Spleen (tissue), 11 donors: Measurements from ENCODE around the gene LOXL4. TPM values are rescaled to one million over a fixed set of nuclear protein-coding genes. Genes with fewer than 3 reads are reported as not detected.

Experiments used
- DNase-seq: peaks from one replicate; pipeline ENCODE4 v3.0.0-alpha.2; 2020
- H3K27ac ChIP-seq, 8 donors: fragments of 200-600 bp; sonication (generic) in 7 of 8; 1 replicate in 4 of 8; 2 replicates in 4 of 8; pipeline versions ENCODE4 v1.5.0 to v1.8.0; 2016 to 2021; ENCODE audit warnings: inconsistent platforms in 4 of 8, mild to moderate bottlenecking in 4 of 8, moderate library complexity in 1 of 8
- H3K27me3 ChIP-seq, 7 donors: fragments of 200-600 bp; sonication (generic) in 6 of 7; replicated peaks in 1 of 7; 1 replicate in 4 of 7; 2 replicates in 3 of 7; pipeline versions ENCODE4 v1.5.0 to v1.8.0; 2016 to 2021; ENCODE audit warnings: inconsistent platforms in 3 of 7, mild to moderate bottlenecking in 1 of 7
- H3K36me3 ChIP-seq, 6 donors: fragments of 200-600 bp; sonication (generic) in 5 of 6; 1 replicate in 4 of 6; 2 replicates in 2 of 6; pipeline versions ENCODE4 v1.5.0 to v1.8.0; 2016 to 2021; ENCODE audit warnings: inconsistent platforms in 2 of 6
- H3K4me1 ChIP-seq, 6 donors: fragments of 200-600 bp; sonication (generic) in 5 of 6; 1 replicate in 3 of 6; 2 replicates in 3 of 6; pipeline versions ENCODE4 v1.5.0 to v1.8.0; 2016 to 2021; ENCODE audit warnings: inconsistent platforms in 3 of 6
- H3K4me3 ChIP-seq, 8 donors: fragments of 200-600 bp; sonication (generic) in 7 of 8; 1 replicate in 4 of 8; 2 replicates in 4 of 8; pipeline versions ENCODE4 v1.5.0 to v1.8.0; 2016 to 2021; ENCODE audit warnings: inconsistent platforms in 4 of 8, mild to moderate bottlenecking in 4 of 8, moderate library complexity in 2 of 8
- H3K9me3 ChIP-seq, 8 donors: fragments of 200-600 bp; sonication (generic) in 7 of 8; 1 replicate in 4 of 8; 2 replicates in 4 of 8; pipeline versions ENCODE4 v1.5.0 to v1.8.0; 2016 to 2021; ENCODE audit warnings: inconsistent platforms in 4 of 8
- CTCF ChIP-seq, 11 experiments: fragments of 200-600 bp in 7 of 11; fragments of 450-650 bp in 4 of 11; sonication (generic) in 4 of 11; IDR thresholded peaks in 8 of 11; conservative IDR thresholded peaks in 3 of 11; 1 replicate in 7 of 11; 2 replicates in 4 of 11; pipeline versions ENCODE4 v1.4.0 to v1.8.0; 2016 to 2021; ENCODE audit warnings: antibody characterized with exemption in 11 of 11, inconsistent platforms in 4 of 11, mild to moderate bottlenecking in 1 of 11
- POLR2A ChIP-seq, 3 donors: fragments of 450-650 bp; IDR thresholded peaks; one replicate each; pipeline ENCODE4 v1.5.1; 2017; ENCODE audit warnings: antibody characterized with exemption in 3 of 3, mild to moderate bottlenecking in 1 of 3
- POLR2AphosphoS5 ChIP-seq, 3 donors: sonication (generic); formaldehyde crosslinking; IDR thresholded peaks; one replicate each; pipeline ENCODE4 v1.5.1; 2017; ENCODE audit warnings: antibody characterized with exemption in 3 of 3
- WGBS, 5 donors: extraction: QIAGEN DNeasy Blood & Tissue Kit in 3 of 5; methylation state at CpG; one replicate each; pipeline versions ENCODE4 v1.1.5 to v1.1.7; 2013 to 2018; 5-methylcytosine and 5-hydroxymethylcytosine counted together
- intact Hi-C: fragments of 100-400 bp; cut with DNase I; formaldehyde crosslinking; loops from one replicate; pipeline ENCODE4 v1.15.0; 2023; ENCODE audit warnings: low total_unique reads
- polyA plus RNA-seq, 3 donors: library from polyadenylated mRNA; stranded (reverse); fragments of 200-250 nt; gene quantifications; one replicate each; pipeline ENCODE4 v1.2.1, GENCODE V29; 2013
- total RNA-seq, 7 donors: library from RNA; depleted of rRNA in 3 of 7; stranded (reverse); fragments of >200 nt in 3 of 7; fragmentation: NEBNext Ultra II Directional in 4 of 7; extraction: Animal tissue kit (Norgen Biotek cat#: 25700) in 4 of 7; gene quantifications; one replicate each; pipeline versions ENCODE4 v1.1.0 to v1.2.1, GENCODE V29; 2016 to 2021
- donor health status: healthy with polysubstance abuse.
- donor health status: DM: no; HTN: no; CAD: no; lungs with moderate emphysema.
- donor health status: DM: no; HTN: no; CAD: no.
- donor health status: Bipolar disorder and iron deficiency.
- donor health status: healthy.
- donor health status: DM: no; HTN: no; CAD: no.
- donor health status: DM: yes; HTN: yes; CAD: no.

Gene LOXL4
- total and polyA plus RNA-seq, 10 donors, result 0.39 to 6.1 (median 1.7) TPM

GRCh38 chr10:98268694-98269431, 869 bp upstream of the LOXL4 start:
- H3K27me3 ChIP-seq, result peaks cover 0 to 44% (median 7%) of the 10 kb centered on the region in 7 donors

GRCh38 chr10:98267069-98267893, 713 bp downstream of the LOXL4 start:
- H3K4me1 ChIP-seq, result peaks cover 0 to 34% (median 15%) of the 10 kb centered on the region in 6 donors
- DNase-seq, result no peak
- H3K27me3 ChIP-seq, result peaks cover 0 to 44% (median 7%) of the 10 kb centered on the region in 7 donors
- intact Hi-C loops, result no loop called here
- 66 to 86% (median 73%) methylated on average over 19 to 22 of the region's 22 CpGs for WGBS, 5 donors
- H3K36me3 ChIP-seq, result no peaks in the 10 kb centered on the region
- H3K27ac ChIP-seq, result peak overlapping the region in 7 of 8 donors; percentile 21 to 67 (median 57)
- TF ChIP-seq CTCF (IDR thresholded peaks at IDR 0.05 in 8 of 11, conservative IDR thresholded peaks at IDR 0.05 in 3 of 11), result no peak
- TF ChIP-seq POLR2AphosphoS5 (IDR thresholded peaks at IDR 0.05), result no peak
- no peak for TF ChIP-seq POLR2A (IDR thresholded peaks at IDR 0.05)
- no peaks in the 10 kb centered on the region for H3K9me3 ChIP-seq
- H3K4me3 ChIP-seq, result peak overlapping the region in 7 of 8 donors; percentile 10 to 69 (median 38)

More at GRCh38 chr10:98268694-98269431, 869 bp upstream of the LOXL4 start:
- Histone ChIP-seq H3K9me3 (no peaks in the 10 kb centered on the region), H3K36me3 (no peaks in the 10 kb centered on the region), H3K4me3 (peak overlapping the region in 6 of 8 donors; percentile 25 to 69 (median 38)), H3K4me1 (peaks cover 0 to 34% (median 12%) of the 10 kb centered on the region in 6 donors), H3K27ac (peak overlapping the region in 7 of 8 donors; percentile 29 to 67 (median 51))
- intact Hi-C loops, result no loop called here
- TF ChIP-seq POLR2AphosphoS5 (IDR thresholded peaks at IDR 0.05), result no peak
- no peak for TF ChIP-seq CTCF (IDR thresholded peaks at IDR 0.05 in 8 of 11, conservative IDR thresholded peaks at IDR 0.05 in 3 of 11)
- TF ChIP-seq POLR2A (IDR thresholded peaks at IDR 0.05), result no peak
- WGBS, 5 donors, result 20 to 48% (median 25%) methylated on average over 5 to 17 of the region's 17 CpGs
- no peak for DNase-seq

GRCh38 chr10:98266647-98267046, 1.3 kb downstream of the LOXL4 start:
- no peak for TF ChIP-seq POLR2AphosphoS5 (IDR thresholded peaks at IDR 0.05)
- WGBS, 5 donors, result 62 to 88% (median 84%) methylated on average over 5 of the region's 5 CpGs
- H3K9me3 ChIP-seq, result no peaks in the 10 kb centered on the region
- no peak overlapping the region for H3K27ac ChIP-seq
- no peak overlapping the region for H3K4me3 ChIP-seq
- DNase-seq, result no peak
- no peaks in the 10 kb centered on the region for H3K36me3 ChIP-seq
- H3K4me1 ChIP-seq, result peaks cover 0 to 34% (median 16%) of the 10 kb centered on the region in 6 donors
- peaks cover 0 to 44% (median 7%) of the 10 kb centered on the region in 7 donors for H3K27me3 ChIP-seq
- intact Hi-C loops, result no loop called here

DNA sequence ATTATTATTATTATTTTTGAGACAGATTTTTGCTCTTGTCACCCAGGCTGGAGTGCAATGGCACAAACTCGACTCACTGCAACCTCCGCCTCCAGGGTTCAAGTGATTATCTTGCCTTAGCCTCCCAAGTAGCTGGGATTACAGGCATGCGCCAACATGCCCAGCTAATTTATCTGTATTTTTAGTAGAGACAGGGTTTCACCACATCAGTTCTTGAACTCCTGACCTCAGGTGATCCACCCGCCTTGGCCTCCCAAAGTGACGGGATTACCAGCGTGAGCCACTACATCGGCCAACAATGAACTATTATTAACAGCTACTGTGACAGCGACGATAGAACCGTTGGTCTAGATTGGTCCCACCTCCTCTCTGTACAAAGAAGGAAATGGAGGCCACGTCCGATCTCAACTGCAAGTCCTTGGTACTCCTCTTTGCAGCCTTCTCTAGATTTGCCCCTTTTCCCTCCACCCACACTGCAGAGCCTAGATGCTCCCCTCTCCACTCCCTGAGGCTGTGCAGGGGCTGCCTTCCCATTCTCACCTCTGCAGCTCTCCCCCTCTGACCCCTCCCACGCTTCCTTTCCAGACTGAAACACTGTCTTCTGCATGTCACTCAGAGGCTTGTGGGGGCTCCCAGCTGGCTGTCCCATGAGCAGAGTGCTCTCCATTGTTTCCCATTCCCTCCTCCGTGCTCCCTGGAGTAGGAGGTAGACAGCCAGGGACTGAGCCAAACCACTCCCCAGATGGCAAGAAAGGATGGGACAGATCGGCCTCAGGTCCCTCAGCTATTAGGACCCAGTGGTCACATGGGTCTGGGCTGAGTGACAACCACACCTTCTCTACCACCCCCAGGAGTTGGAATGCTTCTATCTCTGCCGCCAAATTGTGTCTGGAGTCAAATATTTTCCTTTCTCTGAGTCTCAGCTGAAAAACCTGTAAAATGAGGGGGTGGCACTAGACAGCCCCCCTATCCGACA, 2.3 kb downstream of the LOXL4 start:
- Histone ChIP-seq H3K4me3 (no peak overlapping the region), H3K36me3 (peaks cover 0 to 4% (median 0%) of the 10 kb centered on the region in 6 donors), H3K4me1 (peaks cover 0 to 34% (median 16%) of the 10 kb centered on the region in 6 donors), H3K9me3 (no peaks in the 10 kb centered on the region), H3K27ac (no peak overlapping the region), H3K27me3 (peaks cover 0 to 44% (median 7%) of the 10 kb centered on the region in 7 donors)
- TF ChIP-seq POLR2A (IDR thresholded peaks at IDR 0.05) (no peak), CTCF (IDR thresholded peaks at IDR 0.05 in 8 of 11, conservative IDR thresholded peaks at IDR 0.05 in 3 of 11) (no peak), POLR2AphosphoS5 (IDR thresholded peaks at IDR 0.05) (no peak)
- WGBS, 5 donors, result 72 to 86% (median 83%) methylated on average over 17 of the region's 17 CpGs
- no peak for DNase-seq
- intact Hi-C loops, result no loop called here
